Measurements from ENCODE around the gene IFNAR1.

Gene IFNAR1

GRCh38 chr21:33291686-33292085 lies 33.1 kb upstream of the IFNAR1 start:
- no peak for FAIRE-seq
- no peak for TF ChIP-seq POLR2A (IDR thresholded peaks at IDR 0.05; ENCODE audit: low read depth, low read length)

GRCh38 chr21:33292724-33293123 lies 32.0 kb upstream of the IFNAR1 start:
- TF ChIP-seq PAX5 (IDR thresholded peaks at IDR 0.05; ENCODE audit: insufficient read depth, low read length, severe bottlenecking) (no peak), SPI1 (IDR thresholded peaks at IDR 0.05; ENCODE audit: low read depth, low read length) (no peak), POLR2AphosphoS5 (IDR thresholded peaks at IDR 0.05; ENCODE audit: low read depth, low read length) (no peak), POU2F2 (IDR thresholded peaks at IDR 0.05; ENCODE audit: low read depth, low read length) (no peak), POLR2A (IDR thresholded peaks at IDR 0.05; ENCODE audit: low read depth, low read length) (no peak), TAF1 (IDR thresholded peaks at IDR 0.05; ENCODE audit: low read depth, low read length) (no peak)
- DNase-seq (ENCODE audit: insufficient read length, low spot score) (no peak), FAIRE-seq (no peak)

More at GRCh38 chr21:33291686-33292085, 33.1 kb upstream of the IFNAR1 start:
- no peak for DNase-seq (ENCODE audit: insufficient read length, low spot score)

- TF ChIP-seq TAF1 (IDR thresholded peaks at IDR 0.05; ENCODE audit: low read depth, low read length) (no peak), SPI1 (IDR thresholded peaks at IDR 0.05; ENCODE audit: low read depth, low read length) (no peak), POLR2A (IDR thresholded peaks at IDR 0.05; ENCODE audit: low read depth, low read length) (no peak), PAX5 (IDR thresholded peaks at IDR 0.05; ENCODE audit: insufficient read depth, low read length, severe bottlenecking) (no peak), POU2F2 (IDR thresholded peaks at IDR 0.05; ENCODE audit: low read depth, low read length) (no peak), POLR2AphosphoS5 (IDR thresholded peaks at IDR 0.05; ENCODE audit: low read depth, low read length) (no peak)
- FAIRE-seq: no peak
- no peak for DNase-seq (ENCODE audit: insufficient read length, low spot score)
Observed at GRCh38 chr21:33293136-33293535, 31.6 kb upstream of the IFNAR1 start.

- TF ChIP-seq POLR2AphosphoS5 (IDR thresholded peaks at IDR 0.05; ENCODE audit: low read depth, low read length): no peak
- FAIRE-seq: no peak
- no peak for DNase-seq (ENCODE audit: insufficient read length, low spot score)
Observed at GRCh38 chr21:33293811-33294216, 31.0 kb upstream of the IFNAR1 start.

- FAIRE-seq (peak; percentile 87), DNase-seq (ENCODE audit: insufficient read length, low spot score) (peak; percentile 33)
- TF ChIP-seq POLR2A (IDR thresholded peaks at IDR 0.05; ENCODE audit: low read depth, low read length) (no peak), PAX5 (IDR thresholded peaks at IDR 0.05; ENCODE audit: insufficient read depth, low read length, severe bottlenecking) (peak; percentile 90), SPI1 (IDR thresholded peaks at IDR 0.05; ENCODE audit: low read depth, low read length) (peak; percentile 25; the same call in 1 of the 2 replicates)
Observed at GRCh38 chr21:33296156-33296555, 28.6 kb upstream of the IFNAR1 start.

GRCh38 chr21:33299181-33299752 lies 25.5 kb upstream of the IFNAR1 start:
- peak; percentile 82 for TF ChIP-seq SPI1 (IDR thresholded peaks at IDR 0.05; ENCODE audit: low read depth, low read length)
- TF ChIP-seq POU2F2 (IDR thresholded peaks at IDR 0.05; ENCODE audit: low read depth, low read length): no peak
- DNase-seq (ENCODE audit: insufficient read length, low spot score) (peak; percentile 44), FAIRE-seq (peak; percentile 88)

- DNase-seq (ENCODE audit: insufficient read length, low spot score): no peak
- TF ChIP-seq SPI1 (IDR thresholded peaks at IDR 0.05; ENCODE audit: low read depth, low read length) (no peak), POLR2A (IDR thresholded peaks at IDR 0.05; ENCODE audit: low read depth, low read length) (no peak), POLR2AphosphoS5 (IDR thresholded peaks at IDR 0.05; ENCODE audit: low read depth, low read length) (no peak), PAX5 (IDR thresholded peaks at IDR 0.05; ENCODE audit: insufficient read depth, low read length, severe bottlenecking) (no peak), POU2F2 (IDR thresholded peaks at IDR 0.05; ENCODE audit: low read depth, low read length) (no peak)
- FAIRE-seq: peak; percentile 31
Observed at GRCh38 chr21:33300701-33301631, 23.8 kb upstream of the IFNAR1 start.

GRCh38 chr21:33301632-33302002 lies 23.2 kb upstream of the IFNAR1 start:
- DNase-seq (ENCODE audit: insufficient read length, low spot score) (no peak), FAIRE-seq (peak; percentile 47)
- TF ChIP-seq POLR2A (IDR thresholded peaks at IDR 0.05; ENCODE audit: low read depth, low read length): no peak
- no peak for TF ChIP-seq TAF1 (IDR thresholded peaks at IDR 0.05; ENCODE audit: low read depth, low read length)
- TF ChIP-seq POLR2AphosphoS5 (IDR thresholded peaks at IDR 0.05; ENCODE audit: low read depth, low read length): no peak
- TF ChIP-seq POU2F2 (IDR thresholded peaks at IDR 0.05; ENCODE audit: low read depth, low read length): no peak
- no peak for TF ChIP-seq PAX5 (IDR thresholded peaks at IDR 0.05; ENCODE audit: insufficient read depth, low read length, severe bottlenecking)
- no peak for TF ChIP-seq SPI1 (IDR thresholded peaks at IDR 0.05; ENCODE audit: low read depth, low read length)

GRCh38 chr21:33302055-33302454 lies 22.7 kb upstream of the IFNAR1 start:
- DNase-seq (ENCODE audit: insufficient read length, low spot score) (no peak), FAIRE-seq (peak; percentile 16)
- TF ChIP-seq POLR2A (IDR thresholded peaks at IDR 0.05; ENCODE audit: low read depth, low read length) (no peak), POLR2AphosphoS5 (IDR thresholded peaks at IDR 0.05; ENCODE audit: low read depth, low read length) (no peak), TAF1 (IDR thresholded peaks at IDR 0.05; ENCODE audit: low read depth, low read length) (no peak), POU2F2 (IDR thresholded peaks at IDR 0.05; ENCODE audit: low read depth, low read length) (no peak), SPI1 (IDR thresholded peaks at IDR 0.05; ENCODE audit: low read depth, low read length) (no peak), PAX5 (IDR thresholded peaks at IDR 0.05; ENCODE audit: insufficient read depth, low read length, severe bottlenecking) (no peak)

GRCh38 chr21:33302796-33303195 lies 22.0 kb upstream of the IFNAR1 start:
- no peak for DNase-seq (ENCODE audit: insufficient read length, low spot score)
- no peak for FAIRE-seq
- no peak for TF ChIP-seq POU2F2 (IDR thresholded peaks at IDR 0.05; ENCODE audit: low read depth, low read length)
- TF ChIP-seq TAF1 (IDR thresholded peaks at IDR 0.05; ENCODE audit: low read depth, low read length): no peak
- TF ChIP-seq SPI1 (IDR thresholded peaks at IDR 0.05; ENCODE audit: low read depth, low read length): no peak
- TF ChIP-seq POLR2AphosphoS5 (IDR thresholded peaks at IDR 0.05; ENCODE audit: low read depth, low read length): no peak
- TF ChIP-seq PAX5 (IDR thresholded peaks at IDR 0.05; ENCODE audit: insufficient read depth, low read length, severe bottlenecking): no peak
- no peak for TF ChIP-seq POLR2A (IDR thresholded peaks at IDR 0.05; ENCODE audit: low read depth, low read length)
